OCI-LY7 (cell line): ENCODE results near the gene MTHFSD. TPM values are rescaled to one million over a fixed set of nuclear protein-coding genes. Genes with fewer than 3 reads are reported as not detected.

Source experiments
- BruUV-seq: library from RNA; stranded (reverse); fragments of 400-500 nt; replicated peaks from 2 replicates; lab custom pipeline; 2021; lab: Mats Ljungman, UMichigan
- CTCF ChIA-PET: fragments of 300-600 bp; sonication (Branson Sonifier 250); formaldehyde crosslinking; loops from one replicate; lab custom pipeline; 2022; ENCODE audit warnings: antibody characterized with exemption; ENCODE audit not compliant: unreplicated experiment; lab: Charles Lee
- POLR2A ChIA-PET: fragments of 300-600 bp; sonication (Branson Sonifier 250); formaldehyde crosslinking; loops from one replicate; lab custom pipeline; 2022; ENCODE audit warnings: antibody characterized with exemption; lab: Charles Lee
- DNase-seq: peaks from one replicate; pipeline ENCODE4 v3.0.0-alpha.2; 2015; ENCODE audit warnings: low spot score
- H2AFZ ChIP-seq: fragments of 200-600 bp; sonication (generic), shearing (Covaris generic); 2 replicates; pipeline ENCODE4 v1.6.1; 2014; ENCODE audit warnings: mild to moderate bottlenecking, antibody characterized with exemption, low read length, moderate library complexity
- H3K27ac ChIP-seq: fragments of 200-600 bp; sonication (generic); 2 replicates; pipeline ENCODE4 v1.5.1; 2014; ENCODE audit warnings: mixed run types, low read depth, mild to moderate bottlenecking, moderate library complexity, low read length, inconsistent platforms; ENCODE audit not compliant: poor library complexity, severe bottlenecking
- H3K36me3 ChIP-seq: fragments of 200-600 bp; sonication (generic); 2 replicates; pipeline ENCODE4 v1.6.1; 2014; ENCODE audit warnings: mild to moderate bottlenecking, antibody characterized with exemption, low read length, moderate library complexity, mixed read lengths; ENCODE audit not compliant: insufficient read depth
- H3K4me1 ChIP-seq: fragments of 200-600 bp; sonication (generic); 2 replicates; pipeline ENCODE4 v1.5.1; 2014; ENCODE audit warnings: mild to moderate bottlenecking, low read length; ENCODE audit not compliant: insufficient read depth, poor library complexity, severe bottlenecking
- H3K4me2 ChIP-seq: fragments of 200-600 bp; sonication (generic); 2 replicates; pipeline ENCODE4 v1.6.1; 2014; ENCODE audit warnings: mild to moderate bottlenecking, low read length
- H3K4me3 ChIP-seq: fragments of 200-600 bp; sonication (generic); 2 replicates; pipeline ENCODE4 v1.5.1; 2014; ENCODE audit warnings: mild to moderate bottlenecking, low read depth, low read length; ENCODE audit not compliant: poor library complexity, severe bottlenecking
- H3K79me2 ChIP-seq: fragments of 200-600 bp; sonication (generic); 2 replicates; pipeline ENCODE4 v1.6.1; 2016; ENCODE audit warnings: low read depth, mild to moderate bottlenecking, low read length, moderate library complexity, mixed read lengths; ENCODE audit not compliant: insufficient read depth
- H3K9me2 ChIP-seq: fragments of 200-600 bp; sonication (generic); 2 replicates; pipeline ENCODE4 v1.6.1; 2016; ENCODE audit warnings: mild to moderate bottlenecking, low read length, mixed read lengths; ENCODE audit not compliant: insufficient read depth
- H3K9me3 ChIP-seq: fragments of 200-600 bp; sonication (generic); 2 replicates; pipeline ENCODE4 v1.6.1; 2014; ENCODE audit warnings: mild to moderate bottlenecking, mixed run types, low read length, mixed read lengths
- H4K20me1 ChIP-seq: fragments of 200-600 bp; sonication (generic); 2 replicates; pipeline ENCODE4 v1.6.1; 2014; ENCODE audit warnings: mild to moderate bottlenecking, antibody characterized with exemption, low read length, moderate library complexity, mixed read lengths; ENCODE audit not compliant: insufficient read depth
- CTCF ChIP-seq: fragments of 200-600 bp; sonication (generic); conservative IDR thresholded peaks from 2 replicates; pipeline ENCODE4 v1.5.1; 2014; ENCODE audit warnings: mild to moderate bottlenecking, antibody characterized with exemption, low read length, moderate library complexity, mixed read lengths
- EZH2phosphoT487 ChIP-seq: fragments of 200-600 bp; sonication (generic); IDR thresholded peaks from 2 replicates; pipeline ENCODE4 v1.6.1; 2018; ENCODE audit warnings: low read depth, borderline replicate concordance, mild to moderate bottlenecking, mixed run types, antibody characterized with exemption, low read length, moderate library complexity, mixed read lengths
- intact Hi-C: fragments of 100-400 bp; cut with micrococcal nuclease; formaldehyde crosslinking; loops from one replicate; pipeline ENCODE4 v1.10.0; 2022; ENCODE audit not compliant: unreplicated experiment
- total RNA-seq, 2 experiments: library from RNA; depleted of rRNA in 1 of 2; stranded (reverse); fragments of >200 nt in 1 of 2; shearing (Covaris generic) in 1 of 2; gene quantifications; 2 replicates each; pipeline ENCODE4 v1.2.3, GENCODE V29; 2014 to 2022

MTHFSD gene
- total RNA-seq, 2 experiments from 2014 or later = 12.2 to 26.0 TPM

- H3K27ac ChIP-seq = no peak overlapping the region
- no peak overlapping the region for H3K4me2 ChIP-seq
- H3K79me2 ChIP-seq = no peaks in the 10 kb centered on the region
- no peaks in the 10 kb centered on the region for H3K9me2 ChIP-seq
- no peak overlapping the region for H2AFZ ChIP-seq
- POLR2A ChIA-PET = no interaction called here
- no peaks in the 10 kb centered on the region for H3K4me1 ChIP-seq
- H3K4me3 ChIP-seq = no peak overlapping the region
- no peaks in the 10 kb centered on the region for H4K20me1 ChIP-seq
- intact Hi-C loops = no loop called here
- DNase-seq = no peak
- H3K9me3 ChIP-seq = no peaks in the 10 kb centered on the region
- CTCF ChIA-PET = no interaction called here
- no TSS peak for BruUV-seq
- no peak for TF ChIP-seq CTCF
- no peaks in the 10 kb centered on the region for H3K36me3 ChIP-seq
Observed at GRCh38 chr16:86490859-86491639, 64.0 kb downstream of the MTHFSD start.

- Histone ChIP-seq H4K20me1 (no peaks in the 10 kb centered on the region), H3K9me2 (no peaks in the 10 kb centered on the region), H3K9me3 (no peaks in the 10 kb centered on the region), H3K4me1 (no peaks in the 10 kb centered on the region), H3K4me2 (no peak overlapping the region), H3K27ac (no peak overlapping the region), H3K36me3 (no peaks in the 10 kb centered on the region), H2AFZ (no peak overlapping the region), H3K4me3 (no peak overlapping the region), H3K79me2 (no peaks in the 10 kb centered on the region)
- ChIA-PET CTCF (no interaction called here), POLR2A (no interaction called here)
- TF ChIP-seq EZH2phosphoT487 (no peak), CTCF (no peak)
- intact Hi-C loops = no loop called here
- DNase-seq = no peak
- BruUV-seq = no TSS peak
Observed at GRCh38 chr16:86485746-86486145, 69.3 kb downstream of the MTHFSD start.

GRCh38 chr16:86484240-86484639 is 70.8 kb downstream of the MTHFSD start:
- ChIA-PET CTCF (no interaction called here), POLR2A (no interaction called here)
- intact Hi-C loops = no loop called here
- no peaks in the 10 kb centered on the region for H3K36me3 ChIP-seq
- H3K9me2 ChIP-seq = no peaks in the 10 kb centered on the region
- no peaks in the 10 kb centered on the region for H3K9me3 ChIP-seq
- no peak for DNase-seq
- H3K79me2 ChIP-seq = no peaks in the 10 kb centered on the region
- TF ChIP-seq EZH2phosphoT487 (no peak), CTCF (no peak)
- H4K20me1 ChIP-seq = no peaks in the 10 kb centered on the region
- BruUV-seq = no TSS peak
- H3K27ac ChIP-seq = no peak overlapping the region
- no peak overlapping the region for H3K4me2 ChIP-seq
- no peaks in the 10 kb centered on the region for H3K4me1 ChIP-seq
- no peak overlapping the region for H2AFZ ChIP-seq
- H3K4me3 ChIP-seq = no peak overlapping the region
